A549 (cell line): ENCODE data around the gene AFF2. TPM values are rescaled to one million over a fixed set of nuclear protein-coding genes. Genes with fewer than 3 reads are reported as not detected.
A peak's percentile ranks its signal among the peaks of the same experiment; 100 is the strongest.

ENCODE experiments used
- ATAC-seq, 2 experiments: fragments of 200-7000 bp in 1 of 2; fragments of >200 bp in 1 of 2; cut with Nextera tagmentation in 1 of 2; cut with Tn5 transposase in 1 of 2; 3 replicates each; pipeline versions ENCODE4 v1.8.0 to v1.9.1; 2018 to 2020; ENCODE audit warnings: mild to moderate bottlenecking in 1 of 2, moderate library complexity in 1 of 2
- CTCF ChIA-PET: fragments of 300-600 bp; sonication (Branson Sonifier 250); formaldehyde crosslinking; extraction: SDS; loops from one replicate; lab custom pipeline; 2021; ENCODE audit warnings: antibody characterized with exemption, inconsistent platforms; lab: Yijun Ruan, JAX
- POLR2A ChIA-PET: fragments of 350-600 bp; formaldehyde crosslinking; extraction: SDS; loops from one replicate; lab custom pipeline; 2021; ENCODE audit warnings: antibody characterized with exemption, inconsistent platforms; lab: Yijun Ruan, JAX
- DNase-seq, 2 experiments: peaks; one replicate each; pipeline versions ENCODE4 v3.0.0 to v3.0.0-alpha.2; 2011 to 2016; ENCODE audit warnings: low read depth in 1 of 2, low spot score in 1 of 2
- FAIRE-seq: peaks from 2 replicates; lab custom pipeline; 2011; peaks lifted over from hg19 to GRCh38; lab: Jason Lieb, UNC
- H3K27ac ChIP-seq, 2 experiments: fragments of >200 bp; sonication (Bioruptor Twin); formaldehyde crosslinking; 3 replicates each; pipeline ENCODE4 v1.5.1; 2016 to 2017
- H3K4me1 ChIP-seq: fragments of >200 bp; sonication (Bioruptor Twin); formaldehyde crosslinking; 3 replicates; pipeline ENCODE4 v1.6.1; 2016
- H3K4me2 ChIP-seq: fragments of >200 bp; sonication (Bioruptor Twin); formaldehyde crosslinking; 3 replicates; pipeline ENCODE4 v1.6.1; 2016
- H3K4me3 ChIP-seq: fragments of >200 bp; sonication (Bioruptor Twin); formaldehyde crosslinking; 3 replicates; pipeline ENCODE4 v1.5.1; 2016
- H3K9me3 ChIP-seq: fragments of >200 bp; sonication (Bioruptor Twin); formaldehyde crosslinking; 3 replicates; pipeline ENCODE4 v1.6.1; 2016
- ATOH8 ChIP-seq: fragments of 250-450 bp; sonication (Bioruptor Pico); IDR thresholded peaks from 2 replicates; pipeline ENCODE4 v1.5.0; 2020; ENCODE audit warnings: low read depth, mild to moderate bottlenecking, moderate library complexity
- BHLHE40 ChIP-seq: IDR thresholded peaks from 2 replicates; pipeline ENCODE4 v1.6.1; 2012; ENCODE audit warnings: low read depth, low read length, inconsistent platforms
- CBX2 ChIP-seq: fragments of 200-600 bp; sonication (generic); IDR thresholded peaks from 2 replicates; pipeline ENCODE4 v1.6.1; 2016; ENCODE audit warnings: low read depth, mild to moderate bottlenecking, borderline replicate concordance
- CBX8 ChIP-seq: fragments of 200-600 bp; sonication (generic); IDR thresholded peaks from 2 replicates; pipeline ENCODE4 v1.6.1; 2016
- CTCF ChIP-seq: fragments of >200 bp; sonication (Bioruptor Twin); formaldehyde crosslinking; IDR thresholded peaks from 3 replicates; pipeline ENCODE4 v1.5.1; 2016
- FOSB ChIP-seq: fragments of 250-450 bp; sonication (Bioruptor Pico); IDR thresholded peaks from 2 replicates; pipeline ENCODE4 v1.5.0; 2020; ENCODE audit warnings: mild to moderate bottlenecking, moderate library complexity
- FOXS1 ChIP-seq: fragments of 250-450 bp; sonication (Bioruptor Pico); IDR thresholded peaks from 2 replicates; pipeline ENCODE4 v1.5.0; 2020; ENCODE audit warnings: mild to moderate bottlenecking, moderate library complexity
- GATA3 ChIP-seq: IDR thresholded peaks from 2 replicates; pipeline ENCODE4 v1.6.1; 2012; ENCODE audit warnings: borderline replicate concordance
- HDAC2 ChIP-seq: fragments of 200-600 bp; sonication (generic); IDR thresholded peaks from 2 replicates; pipeline ENCODE4 v1.6.1; 2016
- HOXA7 ChIP-seq: fragments of 250-450 bp; sonication (Bioruptor Pico); IDR thresholded peaks from 2 replicates; pipeline ENCODE4 v1.5.0; 2020; ENCODE audit warnings: mild to moderate bottlenecking, moderate library complexity
- JUNB ChIP-seq: fragments of >200 bp; sonication (Bioruptor Twin); formaldehyde crosslinking; IDR thresholded peaks from 2 replicates; pipeline ENCODE4 v1.6.1; 2016
- MAFK ChIP-seq: fragments of 450-650 bp; IDR thresholded peaks from 2 replicates; pipeline ENCODE4 v1.6.1; 2014; ENCODE audit not compliant: partially characterized antibody
- MYC ChIP-seq: IDR thresholded peaks from 2 replicates; pipeline ENCODE4 v1.6.1; 2012; ENCODE audit warnings: mild to moderate bottlenecking, inconsistent platforms, low read length, improper control_type of control experiment, borderline replicate concordance
- PBX3 ChIP-seq: IDR thresholded peaks from 2 replicates; pipeline ENCODE4 v1.6.1; 2012
- PHF8 ChIP-seq: fragments of 200-600 bp; sonication (generic); IDR thresholded peaks from 2 replicates; pipeline ENCODE4 v1.6.1; 2016; ENCODE audit warnings: low read depth, mild to moderate bottlenecking, antibody characterized with exemption, moderate library complexity, borderline replicate concordance
- POLR2AphosphoS2 ChIP-seq: conservative IDR thresholded peaks from 2 replicates; pipeline ENCODE4 v1.6.1; 2012; ENCODE audit warnings: low read length, improper control_type of control experiment, inconsistent platforms
- RAD21 ChIP-seq, 2 experiments: fragments of >200 bp in 1 of 2; sonication (Bioruptor Twin) in 1 of 2; formaldehyde crosslinking in 1 of 2; IDR thresholded peaks in 1 of 2; conservative IDR thresholded peaks in 1 of 2; 2 replicates in 1 of 2; 3 replicates in 1 of 2; pipeline ENCODE4 v1.6.1; 2012 to 2018; ENCODE audit warnings: inconsistent platforms in 1 of 2
- RARB ChIP-seq: fragments of 250-450 bp; sonication (Bioruptor Pico); IDR thresholded peaks from 2 replicates; pipeline ENCODE4 v1.8.0; 2021; ENCODE audit warnings: mild to moderate bottlenecking, moderate library complexity
- RFX5 ChIP-seq: fragments of 450-650 bp; IDR thresholded peaks from 2 replicates; pipeline ENCODE4 v1.7.1; 2014; ENCODE audit warnings: antibody characterized with exemption, mild to moderate bottlenecking, moderate library complexity
- RNF2 ChIP-seq: fragments of 200-600 bp; sonication (generic); IDR thresholded peaks from 2 replicates; pipeline ENCODE4 v1.6.1; 2016; ENCODE audit warnings: low read depth, mild to moderate bottlenecking, antibody characterized with exemption, moderate library complexity, borderline replicate concordance
- SMC3 ChIP-seq: fragments of >200 bp; sonication (Bioruptor Twin); formaldehyde crosslinking; IDR thresholded peaks from 3 replicates; pipeline ENCODE4 v1.6.1; 2018; ENCODE audit warnings: inconsistent platforms
- USF2 ChIP-seq: fragments of 450-650 bp; IDR thresholded peaks from 2 replicates; pipeline ENCODE4 v1.6.1; 2014; ENCODE audit warnings: antibody characterized with exemption
- ZSCAN20 ChIP-seq: fragments of 250-450 bp; sonication (Bioruptor Pico); IDR thresholded peaks from 2 replicates; pipeline ENCODE4 v1.8.0; 2022; ENCODE audit warnings: mild to moderate bottlenecking, moderate library complexity
- WGBS: methylation state at CpG from one replicate; pipeline ENCODE4 v1.1.6; 2017; ENCODE audit errors: missing lambda C conversion rate; 5-methylcytosine and 5-hydroxymethylcytosine counted together
- polyA plus RNA-seq, 4 experiments: library from polyadenylated mRNA; depleted of rRNA in 3 of 4; stranded (reverse); fragments of >200 nt; fragmentation: RNase III in 1 of 4; extraction: RNeasy Plus Mini Kit Qiagen cat#74134 plus additional on column Dnase treatment in 1 of 4; gene quantifications; 2 replicates in 3 of 4; 3 replicates in 1 of 4; pipeline ENCODE4 v1.2.3, GENCODE V29; 2011 to 2017
- TF ChIP-seq, protein P1 (sequence below): fragments of 150-350 bp; IDR thresholded peaks from 2 replicates; pipeline ENCODE4 v1.6.1; 2014; ENCODE audit warnings: low read depth, mild to moderate bottlenecking, low read length
- TF ChIP-seq, protein P2 (sequence below): fragments of >200 bp; sonication (Bioruptor Twin); formaldehyde crosslinking; IDR thresholded peaks from 2 replicates; pipeline ENCODE4 v1.6.1; 2016

The AFF2 gene
- polyA plus RNA-seq, 2 of the 4 experiments (the other 2 are of a cell fraction) = 0.04 TPM; not detected in 1

DNA sequence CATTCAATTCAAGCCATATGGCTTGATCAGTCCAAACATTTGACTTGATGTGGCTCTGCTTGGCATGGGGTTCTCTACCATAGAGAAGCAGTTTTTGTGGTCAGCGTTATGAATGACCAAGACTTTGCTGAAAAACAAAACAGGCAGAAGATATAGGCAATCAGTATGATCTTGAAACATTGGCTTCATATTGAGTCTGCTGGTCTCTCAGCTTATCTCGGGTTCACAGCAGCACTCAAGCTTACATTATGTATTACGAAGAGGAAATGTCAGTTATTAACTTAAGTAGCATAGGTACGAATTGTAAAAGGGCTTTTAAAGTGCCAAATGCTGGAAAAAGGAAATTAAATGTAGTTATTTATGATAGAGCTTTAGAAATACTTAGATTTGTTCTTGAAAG is 99.0 kb downstream of the AFF2 start:
- Histone ChIP-seq H3K4me1 (no peaks in the 10 kb centered on the region), H3K27ac (no peak overlapping the region), H3K9me3 (no peaks in the 10 kb centered on the region), H3K4me3 (no peak overlapping the region), H3K4me2 (no peak overlapping the region)
- ATAC-seq (no peak), FAIRE-seq (no peak), DNase-seq (no peak)
- ChIA-PET POLR2A (no interaction called here), CTCF (no interaction called here)
- 0% methylated on average over 4 of the region's 4 CpGs for WGBS
- TF ChIP-seq FOSB (no peak), CTCF (no peak), JUNB (no peak), RNF2 (no peak), CBX8 (no peak), GATA3 (no peak), RAD21 (conservative IDR thresholded peaks at IDR 0.05 in 1 of 2, IDR thresholded peaks at IDR 0.05 in 1 of 2) (no peak), MAFK (no peak), FOXS1 (CRISPR knock-in tag) (no peak), USF2 (no peak), HDAC2 (no peak), POLR2AphosphoS2 (no peak), BHLHE40 (no peak), CBX2 (no peak), SMC3 (no peak), HOXA7 (CRISPR knock-in tag) (no peak), MYC (no peak), ATOH8 (no peak)

DNA sequence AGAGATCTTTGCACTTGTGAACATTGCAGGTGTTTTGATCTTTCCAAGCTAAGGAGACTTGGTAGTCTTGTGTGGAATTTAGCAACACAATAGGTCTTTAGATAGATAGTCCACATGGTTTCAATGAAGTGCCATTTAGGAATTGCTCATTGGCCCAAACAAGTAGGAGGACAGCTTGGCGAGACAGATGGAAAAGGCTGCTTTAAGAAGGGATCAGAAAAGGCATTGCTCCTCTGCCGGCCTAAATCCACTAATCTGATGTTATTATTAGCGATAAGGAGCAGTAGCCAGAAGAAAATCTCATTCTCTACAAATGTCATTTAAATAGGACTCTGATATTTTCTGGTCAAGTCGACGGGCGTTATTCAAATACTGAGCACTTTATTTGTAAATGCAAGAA is 99.7 kb downstream of the AFF2 start:
- ChIA-PET POLR2A (no interaction called here), CTCF (no interaction called here)
- no peak for DNase-seq
- peak; percentile 28 for FAIRE-seq
- Histone ChIP-seq H3K4me2 (no peak overlapping the region), H3K9me3 (no peaks in the 10 kb centered on the region), H3K4me3 (no peak overlapping the region), H3K27ac (no peak overlapping the region), H3K4me1 (no peaks in the 10 kb centered on the region)
- ATAC-seq = no peak
- WGBS = 5% methylated on average over 6 of the region's 6 CpGs
- no peak for TF ChIP-seq ZSCAN20
- TF ChIP-seq, protein P1, sequence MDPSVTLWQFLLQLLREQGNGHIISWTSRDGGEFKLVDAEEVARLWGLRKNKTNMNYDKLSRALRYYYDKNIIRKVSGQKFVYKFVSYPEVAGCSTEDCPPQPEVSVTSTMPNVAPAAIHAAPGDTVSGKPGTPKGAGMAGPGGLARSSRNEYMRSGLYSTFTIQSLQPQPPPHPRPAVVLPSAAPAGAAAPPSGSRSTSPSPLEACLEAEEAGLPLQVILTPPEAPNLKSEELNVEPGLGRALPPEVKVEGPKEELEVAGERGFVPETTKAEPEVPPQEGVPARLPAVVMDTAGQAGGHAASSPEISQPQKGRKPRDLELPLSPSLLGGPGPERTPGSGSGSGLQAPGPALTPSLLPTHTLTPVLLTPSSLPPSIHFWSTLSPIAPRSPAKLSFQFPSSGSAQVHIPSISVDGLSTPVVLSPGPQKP = no peak
- TF ChIP-seq RFX5 = no peak
- no peak for TF ChIP-seq RARB
- TF ChIP-seq BHLHE40 = no peak
- TF ChIP-seq, protein P2, sequence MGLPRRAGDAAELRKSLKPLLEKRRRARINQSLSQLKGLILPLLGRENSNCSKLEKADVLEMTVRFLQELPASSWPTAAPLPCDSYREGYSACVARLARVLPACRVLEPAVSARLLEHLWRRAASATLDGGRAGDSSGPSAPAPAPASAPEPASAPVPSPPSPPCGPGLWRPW = no peak
- no peak for TF ChIP-seq PBX3
- TF ChIP-seq SMC3 = no peak
- no peak for TF ChIP-seq PHF8
